Parathyroid adenoma (tissue), 2 donors: ENCODE results near the gene HUS1B.

ENCODE experiments used
- H2AFZ ChIP-seq: fragments of 300-600 bp; sonication (generic); one replicate; pipeline ENCODE4 v1.7.0; 2017; ENCODE audit warnings: antibody characterized with exemption, mild to moderate bottlenecking
- H3K27ac ChIP-seq: fragments of 300-600 bp; sonication (generic); one replicate; pipeline ENCODE4 v1.7.0; 2017
- H3K27me3 ChIP-seq: fragments of 300-600 bp; sonication (generic); one replicate; pipeline ENCODE4 v1.7.0; 2017; ENCODE audit warnings: low read length; ENCODE audit not compliant: control insufficient read depth, insufficient read depth
- H3K36me3 ChIP-seq: fragments of 300-600 bp; sonication (generic); one replicate; pipeline ENCODE4 v1.7.0; 2017; ENCODE audit warnings: low read length; ENCODE audit not compliant: control insufficient read depth, insufficient read depth
- H3K4me1 ChIP-seq: fragments of 300-600 bp; sonication (generic); one replicate; pipeline ENCODE4 v1.7.0; 2017; ENCODE audit warnings: control low read depth
- H3K4me2 ChIP-seq: fragments of 300-600 bp; sonication (generic); one replicate; pipeline ENCODE4 v1.7.0; 2017; ENCODE audit warnings: low read length
- H3K4me3 ChIP-seq: fragments of 300-600 bp; sonication (generic); one replicate; pipeline ENCODE4 v1.7.0; 2017; ENCODE audit warnings: low read depth, low read length
- H3K79me2 ChIP-seq: fragments of 300-600 bp; sonication (generic); one replicate; pipeline ENCODE4 v1.7.0; 2017; ENCODE audit warnings: control low read depth
- H3K9ac ChIP-seq: fragments of 300-600 bp; sonication (generic); one replicate; pipeline ENCODE4 v1.7.0; 2017; ENCODE audit warnings: mild to moderate bottlenecking
- H3K9me3 ChIP-seq: fragments of 300-600 bp; sonication (generic); one replicate; pipeline ENCODE4 v1.7.0; 2017; ENCODE audit warnings: low read length; ENCODE audit not compliant: control insufficient read depth
- TF ChIP-seq, protein P1 (sequence below): fragments of 300-600 bp; sonication (generic); IDR thresholded peaks from one replicate; pipeline ENCODE4 v1.7.0; 2017; ENCODE audit warnings: antibody characterized with exemption, mild to moderate bottlenecking
- donor health status: primary hyperparathyroidism.

Gene HUS1B

DNA sequence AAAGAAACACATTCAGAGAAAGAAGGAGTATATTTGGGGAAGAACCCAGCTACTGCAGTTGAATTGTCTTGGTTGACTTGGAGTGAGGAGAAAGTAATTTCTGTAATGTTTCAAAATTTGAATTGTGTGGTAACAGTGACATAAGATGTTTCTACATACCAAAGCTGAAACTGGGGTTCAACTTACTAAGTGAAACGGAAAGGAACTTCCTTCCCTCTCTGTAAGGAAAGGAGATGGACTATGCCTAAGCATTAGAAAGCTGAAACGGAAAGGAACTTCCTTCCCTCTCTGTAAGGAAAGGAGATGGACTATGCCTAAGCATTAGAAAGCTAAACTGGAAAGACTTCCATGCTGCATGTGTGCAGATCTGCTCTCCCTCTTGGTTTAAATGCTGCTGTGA is 46.0 kb downstream of the HUS1B start:
- Histone ChIP-seq H3K36me3 (no peaks in the 10 kb centered on the region), H3K9me3 (no peaks in the 10 kb centered on the region), H2AFZ (no peak overlapping the region), H3K4me2 (no peak overlapping the region), H3K79me2 (no peaks in the 10 kb centered on the region), H3K27ac (no peak overlapping the region), H3K4me1 (peaks cover 3% of the 10 kb centered on the region), H3K4me3 (no peak overlapping the region), H3K9ac (no peak overlapping the region), H3K27me3 (no peaks in the 10 kb centered on the region)
- TF ChIP-seq, protein P1, sequence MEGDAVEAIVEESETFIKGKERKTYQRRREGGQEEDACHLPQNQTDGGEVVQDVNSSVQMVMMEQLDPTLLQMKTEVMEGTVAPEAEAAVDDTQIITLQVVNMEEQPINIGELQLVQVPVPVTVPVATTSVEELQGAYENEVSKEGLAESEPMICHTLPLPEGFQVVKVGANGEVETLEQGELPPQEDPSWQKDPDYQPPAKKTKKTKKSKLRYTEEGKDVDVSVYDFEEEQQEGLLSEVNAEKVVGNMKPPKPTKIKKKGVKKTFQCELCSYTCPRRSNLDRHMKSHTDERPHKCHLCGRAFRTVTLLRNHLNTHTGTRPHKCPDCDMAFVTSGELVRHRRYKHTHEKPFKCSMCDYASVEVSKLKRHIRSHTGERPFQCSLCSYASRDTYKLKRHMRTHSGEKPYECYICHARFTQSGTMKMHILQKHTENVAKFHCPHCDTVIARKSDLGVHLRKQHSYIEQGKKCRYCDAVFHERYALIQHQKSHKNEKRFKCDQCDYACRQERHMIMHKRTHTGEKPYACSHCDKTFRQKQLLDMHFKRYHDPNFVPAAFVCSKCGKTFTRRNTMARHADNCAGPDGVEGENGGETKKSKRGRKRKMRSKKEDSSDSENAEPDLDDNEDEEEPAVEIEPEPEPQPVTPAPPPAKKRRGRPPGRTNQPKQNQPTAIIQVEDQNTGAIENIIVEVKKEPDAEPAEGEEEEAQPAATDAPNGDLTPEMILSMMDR: no peak

- no peaks in the 10 kb centered on the region for H3K36me3 ChIP-seq
These were observed 47.0 kb downstream of the HUS1B start for GRCh38 chr6:609905-610304.

GRCh38 chr6:606829-607379 is 50.0 kb downstream of the HUS1B start:
- H3K9ac ChIP-seq: no peak overlapping the region

More at GRCh38 chr6:609905-610304, 47.0 kb downstream of the HUS1B start:
- Histone ChIP-seq H3K4me1 (peaks cover 3% of the 10 kb centered on the region), H3K79me2 (no peaks in the 10 kb centered on the region), H2AFZ (no peak overlapping the region), H3K4me2 (no peak overlapping the region), H3K4me3 (no peak overlapping the region), H3K9me3 (no peaks in the 10 kb centered on the region), H3K27me3 (no peaks in the 10 kb centered on the region), H3K27ac (no peak overlapping the region), H3K9ac (no peak overlapping the region)
- TF ChIP-seq, protein P1: no peak

More at GRCh38 chr6:606829-607379, 50.0 kb downstream of the HUS1B start:
- TF ChIP-seq, protein P1: no peak
- Histone ChIP-seq H3K4me1 (peaks cover 6% of the 10 kb centered on the region), H3K9me3 (no peaks in the 10 kb centered on the region), H3K36me3 (no peaks in the 10 kb centered on the region), H3K27me3 (no peaks in the 10 kb centered on the region), H3K4me2 (no peak overlapping the region), H3K79me2 (no peaks in the 10 kb centered on the region), H3K27ac (no peak overlapping the region), H2AFZ (no peak overlapping the region), H3K4me3 (no peak overlapping the region)
